ENCODE results near the gene GALM.
A peak's percentile ranks its signal among the peaks of the same experiment; 100 is the strongest.
"Not testable (repeated sequence)": the region's sequence is repeated elsewhere in the genome, so short reads cannot be mapped to it uniquely, and the experiment has no call there.

GALM gene

GRCh38 chr2:38665854-38666555, at the start of gene GALM:
GALM (plus strand) TSS chr2:38666114; CDS start chr2:38666162, 48 bp downstream.
- DNase-seq (ENCODE audit: low read depth, low spot score) = peak; percentile 93

DNA sequence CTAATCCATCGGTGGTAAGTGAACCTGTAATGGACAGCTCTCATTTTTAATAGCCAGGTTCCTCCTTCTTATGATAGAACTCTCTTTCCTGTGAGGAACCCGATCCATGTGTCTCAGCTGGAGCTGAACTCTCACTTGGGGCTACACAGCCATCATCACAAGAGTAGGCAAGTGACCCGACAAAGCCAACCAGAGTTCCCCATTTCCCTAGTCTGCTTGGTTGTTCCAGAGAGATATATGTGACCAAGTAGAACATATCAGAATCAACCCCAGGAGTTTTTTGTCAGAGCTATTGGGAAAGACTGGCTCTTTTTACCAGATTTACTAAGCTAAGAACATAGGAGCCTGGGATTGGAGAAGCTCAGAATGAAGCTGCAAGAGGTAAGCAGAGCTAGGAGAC, 48.6 kb upstream of the GALM start:
- DNase-seq (ENCODE audit: low read depth, low spot score) = no peak

DNA sequence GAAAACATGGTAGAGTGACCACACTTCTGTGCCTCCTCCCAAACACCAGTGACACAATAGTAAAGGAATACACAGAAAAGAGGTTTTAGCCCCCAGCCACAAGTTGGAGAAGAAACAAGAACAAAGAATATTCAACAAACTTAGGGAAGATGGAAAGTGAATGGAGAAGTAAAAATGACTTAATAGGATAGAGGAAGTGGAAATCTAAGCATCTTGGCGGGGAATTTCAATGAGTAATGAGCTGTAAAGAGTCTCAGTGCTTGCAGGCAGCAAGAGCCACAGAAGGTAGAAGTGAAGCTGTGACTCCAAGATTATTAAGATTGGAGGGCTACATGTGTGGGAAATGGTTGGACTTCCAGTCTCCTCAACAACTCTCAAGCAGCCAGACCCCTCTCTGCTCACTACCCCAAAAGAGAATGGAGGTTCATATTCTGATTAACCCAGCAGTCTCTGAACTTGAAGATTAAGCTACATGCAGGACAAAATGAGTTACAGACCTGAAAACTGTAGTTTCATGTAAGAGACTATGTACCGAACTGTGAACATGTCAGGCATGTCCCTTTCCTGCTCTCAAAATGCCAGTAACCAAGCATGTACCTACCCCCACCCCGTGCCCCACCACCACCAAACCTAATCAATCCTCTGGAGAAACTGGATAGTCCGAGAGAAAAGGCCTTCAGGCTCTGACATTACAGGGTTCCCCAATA, 46.3 kb upstream of the GALM start:
- DNase-seq (ENCODE audit: low read depth, low spot score) = peak; percentile 20

DNA sequence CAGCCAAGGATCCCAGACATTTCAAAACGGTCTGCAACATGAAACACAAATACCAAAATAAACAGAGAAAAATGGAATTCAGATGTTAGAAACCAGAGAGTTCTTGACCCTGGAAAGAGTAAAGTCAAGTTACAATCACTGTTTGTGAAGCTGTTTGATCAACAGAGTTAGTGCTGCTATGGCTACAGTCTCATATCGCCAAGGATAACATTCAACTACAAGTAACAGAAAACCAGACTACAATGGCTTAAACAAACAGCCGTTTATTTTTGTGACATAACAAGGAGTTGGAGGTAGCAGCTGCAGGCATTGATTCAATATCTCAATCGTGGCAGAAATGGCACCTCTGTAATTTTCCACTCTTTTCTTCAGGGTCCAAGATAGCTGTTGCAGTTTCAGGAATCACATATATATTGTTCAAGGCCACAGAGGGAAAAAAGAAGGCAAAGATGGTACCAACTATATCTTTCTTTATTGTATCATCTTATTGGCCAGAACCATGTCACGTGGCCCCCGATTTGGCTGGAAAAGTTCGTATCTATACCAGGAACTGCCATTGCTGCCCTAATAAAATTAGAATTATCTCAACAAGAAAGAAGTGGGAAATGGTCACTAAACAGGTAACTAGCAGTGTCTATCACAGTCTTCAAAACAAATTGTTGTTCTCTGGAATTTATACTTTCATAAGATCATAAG, 45.5 kb upstream of the GALM start:
- peak; percentile 58 for DNase-seq (ENCODE audit: low read depth, low spot score)

DNA sequence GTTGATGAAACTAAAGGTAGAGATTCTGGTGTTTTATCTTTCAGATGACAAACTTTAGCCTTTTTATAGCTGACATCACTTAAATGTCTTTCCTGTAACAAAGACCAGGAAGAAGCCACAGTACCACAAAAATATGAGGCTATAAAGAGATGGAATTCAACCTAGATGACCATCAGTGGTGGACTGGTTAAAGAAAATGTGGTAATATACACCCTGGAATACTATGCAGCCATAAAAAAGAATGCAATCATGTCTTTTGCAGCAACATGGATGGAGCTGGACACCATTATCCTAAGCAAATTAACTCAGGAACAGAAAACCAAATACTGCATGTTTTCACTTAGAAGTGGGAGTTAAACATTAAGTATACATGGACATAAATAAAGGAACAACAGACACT, 44.9 kb upstream of the GALM start:
- no peak for DNase-seq (ENCODE audit: low read depth, low spot score)

GRCh38 chr2:38622210-38622609, 43.7 kb upstream of the GALM start:
- DNase-seq (ENCODE audit: low read depth, low spot score) = no peak

DNA sequence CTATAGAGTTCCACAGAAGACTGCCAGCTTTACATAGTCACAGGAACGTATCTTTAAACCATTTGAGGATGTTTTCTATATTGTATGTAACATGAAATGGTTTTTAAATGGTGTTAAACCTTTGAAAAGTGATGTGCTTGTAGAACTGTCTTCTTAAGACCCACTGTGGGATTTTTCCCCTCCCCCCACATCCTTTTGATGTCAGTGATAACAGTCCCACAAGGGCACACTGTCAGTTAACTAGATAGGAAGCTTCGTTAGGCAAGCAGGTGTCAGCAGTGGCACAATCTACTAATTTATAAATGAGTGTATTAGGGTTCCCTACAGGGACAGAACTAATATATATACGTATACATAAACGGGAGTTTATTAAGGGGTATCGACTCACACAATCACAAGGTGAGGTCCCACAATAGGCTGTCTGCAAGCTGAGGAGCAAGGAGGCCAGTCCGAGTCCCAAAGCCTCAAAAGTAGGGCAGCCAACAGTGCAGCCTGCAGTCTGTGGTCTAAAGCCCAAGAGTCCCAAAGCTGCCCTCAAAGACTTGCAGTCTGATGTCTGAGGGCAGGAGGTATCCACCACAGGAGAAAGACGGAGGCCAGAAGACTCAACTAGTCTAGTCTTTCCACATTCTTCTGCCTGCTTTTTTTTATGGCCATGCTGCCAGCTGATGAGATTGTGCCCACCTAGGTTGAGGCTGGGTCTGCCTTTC, 39.4 kb upstream of the GALM start:
- DNase-seq (ENCODE audit: low read depth, low spot score) = no peak

DNA sequence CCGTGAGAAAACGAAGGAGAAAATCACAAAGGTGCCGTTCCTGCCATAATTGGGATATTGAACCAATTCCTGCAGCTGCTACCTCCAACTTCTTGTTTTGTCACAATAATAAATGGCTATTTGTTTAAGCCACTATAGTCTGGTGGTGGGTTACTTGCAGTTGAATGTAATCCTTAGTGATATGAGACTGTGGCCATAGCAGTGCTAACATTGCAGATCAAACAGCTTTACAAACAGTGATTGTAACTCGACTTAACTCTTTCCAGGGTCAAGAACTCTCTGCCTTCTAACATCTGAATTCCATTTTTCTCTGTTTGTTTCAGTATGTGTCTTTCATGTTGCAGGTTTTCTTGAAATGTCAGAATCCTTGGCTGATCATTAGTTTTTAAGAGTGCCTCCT, 38.5 kb upstream of the GALM start:
- DNase-seq (ENCODE audit: low read depth, low spot score) = no peak

DNA sequence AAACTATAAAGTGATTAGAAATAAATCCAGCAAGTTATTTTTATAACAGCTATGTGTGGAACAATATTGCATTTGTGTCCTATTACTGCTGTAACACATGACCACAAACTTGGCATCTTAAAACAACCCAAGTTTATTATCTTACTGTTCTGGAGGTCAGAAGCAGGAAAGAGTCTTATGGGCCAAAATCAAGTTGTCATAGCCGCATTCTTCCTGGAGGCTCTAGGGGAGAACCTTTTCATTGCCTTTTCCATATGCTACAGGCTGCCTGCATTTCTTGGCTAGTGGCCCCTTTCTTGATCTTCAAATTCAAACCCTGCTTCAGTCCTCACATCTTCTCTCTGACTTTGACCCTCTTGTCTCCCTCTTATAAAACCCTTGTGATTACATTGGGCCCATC, 36.2 kb upstream of the GALM start:
- no peak for DNase-seq (ENCODE audit: low read depth, low spot score)

GRCh38 chr2:38631976-38632375, 33.9 kb upstream of the GALM start:
- no peak for DNase-seq (ENCODE audit: low read depth, low spot score)

GRCh38 chr2:38632980-38633379, 32.9 kb upstream of the GALM start:
- DNase-seq (ENCODE audit: low read depth, low spot score) = no peak

DNA sequence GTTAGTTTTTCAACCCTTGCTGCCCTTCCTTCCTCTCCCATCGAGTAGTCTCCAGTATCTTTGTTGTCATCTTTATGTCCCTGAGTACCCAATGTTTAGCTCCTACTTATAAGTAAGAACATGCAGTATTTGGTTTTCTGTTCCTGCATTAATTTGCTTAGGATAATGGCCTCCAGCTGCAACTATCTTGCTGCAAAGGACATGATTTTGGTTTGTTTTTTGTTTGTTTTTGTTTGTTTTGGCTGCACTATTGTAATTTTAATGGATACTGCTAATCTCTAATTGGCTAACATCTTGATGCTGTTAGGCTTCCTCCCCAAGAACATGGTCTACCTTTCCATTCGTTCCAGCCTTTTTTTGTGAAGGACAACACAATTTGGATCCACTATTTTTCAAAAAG, 32.0 kb upstream of the GALM start:
- no peak for DNase-seq (ENCODE audit: low read depth, low spot score)

DNA sequence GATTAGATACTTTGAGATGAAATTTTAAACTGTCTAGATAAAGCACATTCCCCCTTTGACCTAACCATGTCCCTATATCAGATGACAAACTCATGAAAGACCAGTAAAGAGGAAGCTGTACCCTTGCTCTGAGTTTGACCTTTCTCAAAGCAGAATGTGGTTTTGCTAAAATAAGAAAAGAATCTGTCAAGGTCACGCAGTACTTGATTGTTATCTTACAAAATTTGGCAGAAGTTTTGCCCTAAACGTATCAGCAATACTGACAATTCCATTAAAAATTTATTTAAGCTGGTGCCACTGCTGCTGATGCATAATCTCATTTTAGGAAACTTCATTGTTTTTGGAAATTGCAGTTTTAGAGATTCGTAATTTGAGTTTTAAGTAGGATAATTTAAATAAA, 31.2 kb upstream of the GALM start:
- DNase-seq (ENCODE audit: low read depth, low spot score) = no peak

DNA sequence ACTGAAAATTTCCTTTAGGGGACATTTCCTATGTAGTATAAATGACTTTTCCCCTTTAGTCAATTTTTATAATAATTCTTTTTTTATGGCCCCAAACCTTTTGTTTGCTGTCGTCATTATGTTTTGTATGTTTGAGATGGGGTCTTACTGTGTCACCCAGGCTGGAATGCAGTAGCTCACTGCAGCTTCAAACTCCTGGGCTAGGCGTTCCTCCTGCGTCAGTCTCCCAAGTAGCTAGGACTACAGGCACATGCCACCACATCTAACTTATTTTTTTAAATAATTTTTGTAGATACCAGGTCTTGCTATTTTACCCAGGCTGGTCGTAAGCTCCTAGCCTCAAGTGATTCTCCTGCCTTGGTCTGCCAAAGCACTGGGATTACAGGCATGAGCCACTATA, 30.8 kb upstream of the GALM start:
- no peak for DNase-seq (ENCODE audit: low read depth, low spot score)

GRCh38 chr2:38636069-38636468, 29.8 kb upstream of the GALM start:
- no peak for DNase-seq (ENCODE audit: low read depth, low spot score)

DNA sequence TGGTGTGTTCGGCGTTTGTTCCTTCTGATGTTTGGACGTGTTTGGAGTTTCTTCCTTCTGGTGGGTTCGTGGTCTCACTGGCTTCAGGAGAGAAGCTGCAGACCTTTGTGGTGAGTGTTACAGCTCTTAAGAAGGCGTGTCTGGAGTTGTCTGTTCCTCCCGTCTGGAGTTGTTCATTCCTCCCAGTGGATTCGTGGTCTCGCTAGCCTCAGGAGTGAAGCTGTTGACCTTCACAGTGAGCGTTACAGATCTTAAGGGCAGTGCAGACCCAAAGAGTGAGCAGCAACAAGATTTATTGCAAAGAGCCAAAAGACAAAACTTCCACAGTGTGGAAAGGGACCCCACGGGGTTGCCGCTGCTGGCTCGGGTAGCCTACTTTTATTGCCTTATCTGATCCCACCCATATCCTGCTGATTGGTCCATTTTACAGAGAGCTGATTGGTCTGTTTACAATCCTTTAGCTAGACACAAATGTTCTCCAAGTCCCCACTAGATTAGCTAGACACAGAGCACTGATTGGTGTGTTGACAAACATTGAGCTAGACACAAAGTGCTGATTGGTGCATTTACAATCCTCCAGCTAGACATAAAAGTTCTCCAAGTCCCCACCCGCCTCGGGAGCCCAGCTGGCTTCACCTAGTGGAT, 23.4 kb upstream of the GALM start:
- DNase-seq (ENCODE audit: low read depth, low spot score) = not testable (repeated sequence)

DNA sequence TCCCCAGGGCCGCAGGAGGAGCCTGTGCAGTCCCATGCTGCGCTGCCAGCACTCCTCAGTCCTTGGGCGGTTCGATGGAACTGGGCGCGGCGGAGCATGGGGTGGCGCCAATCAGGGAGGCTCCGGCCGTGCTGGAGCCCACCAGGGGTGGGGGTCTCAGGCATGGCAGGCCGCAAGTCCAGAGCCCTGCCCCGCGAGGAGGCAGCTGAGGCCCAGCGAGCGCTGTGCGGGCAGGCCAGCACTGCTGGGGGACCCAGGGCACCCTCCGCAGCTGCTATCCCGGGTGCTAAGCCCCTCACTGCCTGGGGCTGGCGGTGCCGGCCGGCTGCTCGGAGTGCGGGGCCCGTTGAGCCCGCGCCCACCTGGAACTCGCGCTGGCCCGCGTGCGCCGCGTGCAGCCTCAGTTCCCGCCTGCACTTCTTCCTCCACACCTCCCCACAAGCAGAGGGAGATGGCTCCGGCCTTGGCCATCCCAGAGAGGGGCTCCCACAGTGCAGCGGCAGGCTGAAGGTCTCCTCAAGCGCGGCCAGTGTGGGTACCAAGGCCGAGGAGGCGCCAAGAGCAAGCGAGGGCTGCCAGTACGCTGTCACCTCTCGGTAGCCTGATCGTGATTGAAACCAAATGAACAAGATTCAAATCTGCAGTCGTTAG, 22.8 kb upstream of the GALM start:
- DNase-seq (ENCODE audit: low read depth, low spot score) = no peak

DNA sequence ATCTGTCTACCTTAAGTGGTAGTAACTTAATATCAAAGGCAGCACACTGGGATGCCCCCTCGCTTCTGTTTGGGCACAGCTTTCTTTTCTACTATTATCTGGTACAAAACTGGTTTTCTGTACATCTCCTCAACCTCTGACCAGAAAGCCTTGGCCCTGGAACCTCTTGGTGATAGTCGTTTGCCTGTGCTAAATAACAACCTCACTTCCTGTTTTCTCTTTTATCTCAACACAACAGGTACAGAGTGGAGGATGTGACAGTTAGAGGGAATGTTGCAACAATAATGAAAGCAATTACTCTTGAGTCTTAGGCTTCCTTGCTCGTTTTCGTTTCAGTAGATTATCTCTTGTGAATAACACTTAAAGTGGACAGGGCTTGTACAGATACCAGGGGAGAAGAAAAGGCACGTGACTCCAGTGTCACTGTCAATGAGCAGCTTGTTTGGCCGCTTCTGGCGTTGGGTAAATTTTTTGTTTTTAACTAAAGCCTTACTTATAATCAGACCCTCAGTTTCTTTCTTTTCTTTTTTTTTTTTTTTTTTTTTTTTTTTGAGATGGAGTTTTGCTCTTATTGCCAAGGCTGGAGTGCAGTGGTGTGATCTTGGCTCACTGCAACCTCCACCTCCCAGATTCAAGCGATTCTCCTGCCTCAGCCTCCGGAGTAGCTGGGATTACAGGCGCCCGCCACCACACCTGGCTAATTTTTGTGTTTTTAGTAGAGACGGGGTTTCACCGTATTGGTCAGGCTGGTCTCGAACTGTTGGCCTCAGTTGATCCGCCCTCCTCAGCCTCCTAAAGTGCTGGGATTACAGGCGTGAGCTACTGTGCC, 22.0 kb upstream of the GALM start:
- DNase-seq (ENCODE audit: low read depth, low spot score) = not testable (repeated sequence)

- no peak for DNase-seq (ENCODE audit: low read depth, low spot score)
These were observed 17.7 kb upstream of the GALM start for GRCh38 chr2:38648107-38648761.

All from astrocyte of the hippocampus (primary cell).